ENCODE results near the gene UBE2I. TPM values are rescaled to one million over a fixed set of nuclear protein-coding genes. Genes with fewer than 3 reads are reported as not detected.
A peak's percentile ranks its signal among the peaks of the same experiment; 100 is the strongest.

Gene UBE2I
- total RNA-seq, 1 experiment from 2014 or later, result 361 TPM

- Histone ChIP-seq H3K4me1 (ENCODE audit: insufficient read depth, low read length, poor library complexity, severe bottlenecking) (peaks cover 2% of the 10 kb centered on the region), H3K36me3 (ENCODE audit: insufficient read depth, low read length, poor library complexity, severe bottlenecking) (peaks cover 23% of the 10 kb centered on the region), H3K27ac (ENCODE audit: low read depth, low read length, poor library complexity, severe bottlenecking) (no peak overlapping the region), H3K9me3 (ENCODE audit: low read depth, low read length, poor library complexity, severe bottlenecking) (no peaks in the 10 kb centered on the region), H3K4me3 (ENCODE audit: low read depth, low read length, poor library complexity, severe bottlenecking) (no peak overlapping the region), H3K27me3 (replicated peaks; ENCODE audit: insufficient read depth, low read depth, low read length, poor library complexity) (no peaks in the 10 kb centered on the region)
- intact Hi-C loops (cut with micrococcal nuclease; ENCODE audit: unreplicated experiment), result no loop called here
- ChIA-PET CTCF (no interaction called here), POLR2A (ENCODE audit: low non-redundant PET) (no interaction called here)
- DNase-seq (ENCODE audit: low spot score), result no peak
- no peak for TF ChIP-seq EZH2 (IDR thresholded peaks at IDR 0.05; ENCODE audit: borderline replicate concordance, low read depth, low read length, poor library complexity, severe bottlenecking)
- no peak for TF ChIP-seq CTCF (conservative IDR thresholded peaks at IDR 0.05; ENCODE audit: low read depth, low read length)
- BruUV-seq (replicated peaks), result no TSS peak
Observed at GRCh38 chr16:1372292-1372950, 63.0 kb downstream of the UBE2I start.

- no peak for TF ChIP-seq CTCF (conservative IDR thresholded peaks at IDR 0.05; ENCODE audit: low read depth, low read length)
- TF ChIP-seq EZH2 (IDR thresholded peaks at IDR 0.05; ENCODE audit: borderline replicate concordance, low read depth, low read length, poor library complexity, severe bottlenecking), result no peak
- DNase-seq (ENCODE audit: low spot score), result no peak
- Histone ChIP-seq H3K27ac (ENCODE audit: low read depth, low read length, poor library complexity, severe bottlenecking) (peak overlapping the region; percentile 23), H3K36me3 (ENCODE audit: insufficient read depth, low read length, poor library complexity, severe bottlenecking) (peaks cover 16% of the 10 kb centered on the region), H3K4me1 (ENCODE audit: insufficient read depth, low read length, poor library complexity, severe bottlenecking) (peaks cover 11% of the 10 kb centered on the region), H3K9me3 (ENCODE audit: low read depth, low read length, poor library complexity, severe bottlenecking) (no peaks in the 10 kb centered on the region), H3K4me3 (ENCODE audit: low read depth, low read length, poor library complexity, severe bottlenecking) (no peak overlapping the region), H3K27me3 (replicated peaks; ENCODE audit: insufficient read depth, low read depth, low read length, poor library complexity) (no peaks in the 10 kb centered on the region)
- no TSS peak for BruUV-seq (replicated peaks)
- ChIA-PET CTCF (no interaction called here), POLR2A (ENCODE audit: low non-redundant PET) (no interaction called here)
- intact Hi-C loops (cut with micrococcal nuclease; ENCODE audit: unreplicated experiment), result no loop called here
Observed at GRCh38 chr16:1374418-1375297, 65.2 kb downstream of the UBE2I start.

GRCh38 chr16:1375298-1375640, 65.8 kb downstream of the UBE2I start:
- ChIA-PET POLR2A (ENCODE audit: low non-redundant PET) (no interaction called here), CTCF (no interaction called here)
- no peak overlapping the region for H3K4me3 ChIP-seq (ENCODE audit: low read depth, low read length, poor library complexity, severe bottlenecking)
- TF ChIP-seq CTCF (conservative IDR thresholded peaks at IDR 0.05; ENCODE audit: low read depth, low read length) (no peak), EZH2 (IDR thresholded peaks at IDR 0.05; ENCODE audit: borderline replicate concordance, low read depth, low read length, poor library complexity, severe bottlenecking) (no peak)
- H3K9me3 ChIP-seq (ENCODE audit: low read depth, low read length, poor library complexity, severe bottlenecking), result no peaks in the 10 kb centered on the region
- peaks cover 16% of the 10 kb centered on the region for H3K4me1 ChIP-seq (ENCODE audit: insufficient read depth, low read length, poor library complexity, severe bottlenecking)
- intact Hi-C loops (cut with micrococcal nuclease; ENCODE audit: unreplicated experiment), result no loop called here
- H3K36me3 ChIP-seq (ENCODE audit: insufficient read depth, low read length, poor library complexity, severe bottlenecking), result peaks cover 10% of the 10 kb centered on the region
- BruUV-seq (replicated peaks), result no TSS peak
- no peaks in the 10 kb centered on the region for H3K27me3 ChIP-seq (replicated peaks; ENCODE audit: insufficient read depth, low read depth, low read length, poor library complexity)
- no peak overlapping the region for H3K27ac ChIP-seq (ENCODE audit: low read depth, low read length, poor library complexity, severe bottlenecking)
- DNase-seq (ENCODE audit: low spot score), result no peak

All from A673 (cell line).